ENCODE results near the gene H1-8. TPM values are rescaled to one million over a fixed set of nuclear protein-coding genes. Genes with fewer than 3 reads are reported as not detected.

H1-8 gene
- total and polyA plus RNA-seq, 7 donors, result not detected

DNA sequence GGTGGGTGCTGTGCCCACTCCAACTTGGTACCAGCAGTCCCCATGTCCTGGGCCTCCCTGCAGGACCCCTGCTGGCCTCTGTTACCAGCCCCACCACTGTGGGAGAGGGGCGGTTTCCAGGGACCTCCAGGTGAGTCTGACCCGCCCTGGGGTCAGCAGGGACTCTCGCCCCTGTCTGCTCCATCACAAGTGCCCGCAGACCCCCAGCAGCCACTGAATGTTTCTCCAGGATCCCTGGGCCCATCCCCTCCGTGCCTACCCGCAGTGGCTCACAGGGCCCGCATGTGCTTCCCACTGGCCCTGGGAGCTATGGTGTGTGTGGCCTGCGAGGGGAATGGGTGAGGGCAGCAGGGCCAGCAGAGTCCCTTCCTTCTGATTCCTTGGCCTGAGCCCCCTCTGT, 24.4 kb upstream of the H1-8 start:
- peaks cover 0 to 26% (median 0%) of the 10 kb centered on the region in 4 donors for H3K36me3 ChIP-seq
- H3K27me3 ChIP-seq, result no peaks in the 10 kb centered on the region
- WGBS, 2 donors, result 97% methylated on average over 8 of the region's 8 CpGs
- intact Hi-C loops (cut with DNase I), result no loop called here
- H3K9me3 ChIP-seq, result no peaks in the 10 kb centered on the region
- no peak overlapping the region for H3K27ac ChIP-seq
- H3K4me3 ChIP-seq, result no peak overlapping the region
- no peak for TF ChIP-seq POLR2A (IDR thresholded peaks at IDR 0.05)
- TF ChIP-seq, protein P1, sequence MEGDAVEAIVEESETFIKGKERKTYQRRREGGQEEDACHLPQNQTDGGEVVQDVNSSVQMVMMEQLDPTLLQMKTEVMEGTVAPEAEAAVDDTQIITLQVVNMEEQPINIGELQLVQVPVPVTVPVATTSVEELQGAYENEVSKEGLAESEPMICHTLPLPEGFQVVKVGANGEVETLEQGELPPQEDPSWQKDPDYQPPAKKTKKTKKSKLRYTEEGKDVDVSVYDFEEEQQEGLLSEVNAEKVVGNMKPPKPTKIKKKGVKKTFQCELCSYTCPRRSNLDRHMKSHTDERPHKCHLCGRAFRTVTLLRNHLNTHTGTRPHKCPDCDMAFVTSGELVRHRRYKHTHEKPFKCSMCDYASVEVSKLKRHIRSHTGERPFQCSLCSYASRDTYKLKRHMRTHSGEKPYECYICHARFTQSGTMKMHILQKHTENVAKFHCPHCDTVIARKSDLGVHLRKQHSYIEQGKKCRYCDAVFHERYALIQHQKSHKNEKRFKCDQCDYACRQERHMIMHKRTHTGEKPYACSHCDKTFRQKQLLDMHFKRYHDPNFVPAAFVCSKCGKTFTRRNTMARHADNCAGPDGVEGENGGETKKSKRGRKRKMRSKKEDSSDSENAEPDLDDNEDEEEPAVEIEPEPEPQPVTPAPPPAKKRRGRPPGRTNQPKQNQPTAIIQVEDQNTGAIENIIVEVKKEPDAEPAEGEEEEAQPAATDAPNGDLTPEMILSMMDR (IDR thresholded peaks at IDR 0.05), result no peak
- no peak for TF ChIP-seq POLR2AphosphoS5 (IDR thresholded peaks at IDR 0.05)
- TF ChIP-seq EP300 (IDR thresholded peaks at IDR 0.05), result no peak
- DNase-seq, result no peak
- no peaks in the 10 kb centered on the region for H3K4me1 ChIP-seq

DNA sequence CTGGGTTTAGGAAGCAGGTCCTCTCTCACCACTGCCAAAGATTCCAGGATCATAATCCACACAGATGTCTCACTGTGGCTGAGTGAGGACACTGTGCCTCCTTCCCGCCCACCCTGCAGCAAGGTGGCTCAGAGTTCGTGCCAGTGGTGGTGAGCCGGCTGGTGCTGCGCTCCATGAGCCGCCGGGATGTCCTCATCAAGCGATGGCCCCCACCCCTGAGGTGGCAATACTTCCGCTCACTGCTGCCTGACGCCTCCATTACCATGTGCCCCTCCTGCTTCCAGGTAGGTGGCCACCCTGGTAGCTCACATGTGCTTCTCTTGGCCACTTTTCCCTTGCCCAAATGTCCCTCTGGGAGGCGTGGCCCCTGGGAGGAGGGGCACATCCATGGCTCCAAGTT, 23.5 kb upstream of the H1-8 start:
- H3K36me3 ChIP-seq, result peaks cover 0 to 18% (median 0%) of the 10 kb centered on the region in 4 donors
- intact Hi-C loops (cut with DNase I), result no loop called here
- TF ChIP-seq POLR2AphosphoS5 (IDR thresholded peaks at IDR 0.05) (no peak), POLR2A (IDR thresholded peaks at IDR 0.05) (no peak)
- TF ChIP-seq, protein P1 (IDR thresholded peaks at IDR 0.05), result no peak
- DNase-seq, result no peak
- no peaks in the 10 kb centered on the region for H3K27me3 ChIP-seq
- H3K4me1 ChIP-seq, result no peaks in the 10 kb centered on the region
- H3K9me3 ChIP-seq, result no peaks in the 10 kb centered on the region
- no peak overlapping the region for H3K27ac ChIP-seq
- H3K4me3 ChIP-seq, result no peak overlapping the region
- 96% methylated on average over 10 of the region's 10 CpGs for WGBS, 2 donors

DNA sequence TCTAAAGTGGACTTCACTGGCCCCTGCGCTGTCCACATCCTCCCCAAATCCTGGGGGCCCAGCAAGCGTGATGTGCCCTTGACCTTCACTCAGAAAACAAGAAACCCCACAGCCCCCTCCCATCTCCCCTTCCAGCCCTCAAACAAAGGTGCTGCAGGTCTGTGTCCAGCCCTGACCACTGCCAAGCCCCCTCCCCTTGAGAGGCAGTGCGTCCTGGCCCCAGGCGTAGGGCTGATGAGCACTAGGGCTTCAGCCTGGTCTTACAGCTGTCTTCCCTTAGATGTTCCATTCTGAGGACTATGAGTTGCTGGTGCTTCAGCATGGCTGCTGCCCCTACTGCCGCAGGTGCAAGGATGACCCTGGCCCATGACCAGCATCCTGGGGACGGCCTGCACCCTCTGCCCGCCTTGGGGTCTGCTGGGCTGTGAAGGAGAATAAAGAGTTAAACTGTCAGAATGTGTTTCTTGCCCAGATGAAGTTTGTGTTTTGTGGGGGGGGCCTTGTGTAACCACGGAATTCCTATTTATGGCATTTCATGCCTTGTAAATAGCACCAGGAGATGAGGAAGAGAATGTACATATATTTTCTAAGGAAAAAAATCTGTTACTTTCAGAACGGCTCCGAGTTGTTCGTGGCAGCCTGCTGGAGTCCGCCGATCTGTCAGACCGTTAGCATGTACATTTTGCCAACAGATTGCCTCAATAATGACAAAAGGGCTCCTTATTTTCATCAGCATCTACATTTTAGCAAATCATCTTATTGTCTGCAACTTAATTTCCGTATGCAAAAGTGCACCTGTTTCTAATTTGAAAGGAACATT, 22.9 kb upstream of the H1-8 start:
- Histone ChIP-seq H3K27ac (no peak overlapping the region), H3K9me3 (no peaks in the 10 kb centered on the region), H3K36me3 (peaks cover 0 to 14% (median 0%) of the 10 kb centered on the region in 4 donors), H3K4me1 (no peaks in the 10 kb centered on the region), H3K27me3 (no peaks in the 10 kb centered on the region), H3K4me3 (no peak overlapping the region)
- intact Hi-C loops (cut with DNase I), result no loop called here
- TF ChIP-seq EP300 (IDR thresholded peaks at IDR 0.05), result no peak
- 88 to 93% methylated on average over 15 of the region's 15 CpGs for WGBS, 2 donors
- DNase-seq, result no peak

DNA sequence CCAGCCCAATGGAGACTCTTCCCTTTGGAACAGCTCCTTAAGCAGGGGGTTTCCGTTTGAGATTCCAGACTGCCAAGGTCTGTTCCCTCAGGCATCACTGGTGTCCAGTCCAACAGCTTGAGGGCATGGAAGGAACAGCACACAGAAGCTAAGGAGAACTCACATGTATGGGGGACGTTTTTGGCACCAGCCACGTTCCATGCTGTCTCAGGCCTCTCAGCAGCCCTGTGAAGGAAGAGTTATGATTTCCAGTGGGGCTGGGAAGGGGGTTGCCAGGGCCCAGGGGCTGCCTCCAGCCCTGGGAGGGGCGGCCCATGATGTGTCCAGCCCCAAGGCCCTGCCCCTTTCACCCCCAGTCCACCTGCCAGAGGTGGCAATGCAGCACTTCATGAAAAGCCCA, 22.0 kb upstream of the H1-8 start:
- WGBS, 2 donors, result 85 to 89% methylated on average over 4 of the region's 4 CpGs
- H3K27me3 ChIP-seq, result no peaks in the 10 kb centered on the region
- no peak overlapping the region for H3K27ac ChIP-seq
- H3K9me3 ChIP-seq, result no peaks in the 10 kb centered on the region
- H3K36me3 ChIP-seq, result peaks cover 0 to 14% (median 0%) of the 10 kb centered on the region in 4 donors
- intact Hi-C loops (cut with DNase I), result no loop called here
- TF ChIP-seq POLR2A (IDR thresholded peaks at IDR 0.05), result no peak
- TF ChIP-seq, protein P1 (IDR thresholded peaks at IDR 0.05), result no peak
- no peak for TF ChIP-seq EP300 (IDR thresholded peaks at IDR 0.05)
- no peak for TF ChIP-seq POLR2AphosphoS5 (IDR thresholded peaks at IDR 0.05)
- no peaks in the 10 kb centered on the region for H3K4me1 ChIP-seq
- DNase-seq, result no peak
- no peak overlapping the region for H3K4me3 ChIP-seq

DNA sequence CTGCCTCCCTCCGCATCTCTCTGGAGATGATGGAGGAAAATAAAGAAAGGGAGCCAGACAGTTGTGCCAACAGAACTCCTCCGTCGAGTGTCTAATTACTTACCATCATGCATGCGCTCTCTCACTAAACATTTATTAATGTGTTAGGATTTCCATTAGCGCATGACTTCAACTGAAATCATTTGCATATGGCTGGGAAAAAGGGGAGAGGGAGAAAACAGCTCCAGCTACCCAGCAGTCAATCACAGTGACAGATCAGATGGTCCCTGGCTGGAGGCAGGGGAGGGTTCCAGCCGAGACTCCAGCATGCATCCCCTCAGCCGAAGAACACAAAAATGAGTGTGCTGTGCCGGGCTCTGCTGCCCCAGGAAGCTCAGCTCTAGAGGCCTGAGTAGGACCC, 21.4 kb upstream of the H1-8 start:
- Histone ChIP-seq H3K27me3 (no peaks in the 10 kb centered on the region), H3K36me3 (peaks cover 0 to 14% (median 0%) of the 10 kb centered on the region in 4 donors), H3K27ac (no peak overlapping the region), H3K4me3 (no peak overlapping the region), H3K4me1 (no peaks in the 10 kb centered on the region), H3K9me3 (no peaks in the 10 kb centered on the region)
- DNase-seq, result no peak
- 85 to 88% methylated on average over 8 of the region's 8 CpGs for WGBS, 2 donors
- intact Hi-C loops (cut with DNase I), result no loop called here
- TF ChIP-seq, protein P1 (IDR thresholded peaks at IDR 0.05), result no peak
- TF ChIP-seq EP300 (IDR thresholded peaks at IDR 0.05), result no peak
- no peak for TF ChIP-seq POLR2A (IDR thresholded peaks at IDR 0.05)
- no peak for TF ChIP-seq POLR2AphosphoS5 (IDR thresholded peaks at IDR 0.05)
